ENCODE data around the gene CHMP2B.

The CHMP2B gene
- total RNA-seq: 57.2 to 58.9 reads per million in 2 donors

- DNase-seq: peak; percentile 88
Observed at GRCh38 chr3:87227104-87227834, at the start of gene CHMP2B. CHMP2B (plus strand) TSS chr3:87227309; CDS start chr3:87227523, 214 bp downstream.

GRCh38 chr3:87179642-87180041, 47.5 kb upstream of the CHMP2B start:
- no peak for DNase-seq

GRCh38 chr3:87181551-87181950, 45.6 kb upstream of the CHMP2B start:
- DNase-seq: no peak

GRCh38 chr3:87182023-87182422, 45.1 kb upstream of the CHMP2B start:
- no peak for DNase-seq

GRCh38 chr3:87186608-87187159, 40.4 kb upstream of the CHMP2B start:
- no peak for DNase-seq

- no peak for DNase-seq
Observed at GRCh38 chr3:87191175-87191574, 35.9 kb upstream of the CHMP2B start.

- DNase-seq: no peak
Observed at GRCh38 chr3:87191641-87192040, 35.5 kb upstream of the CHMP2B start.

- no peak for DNase-seq
Observed at GRCh38 chr3:87196879-87197278, 30.2 kb upstream of the CHMP2B start.

- DNase-seq: no peak
Observed at GRCh38 chr3:87197531-87197930, 29.6 kb upstream of the CHMP2B start.

- DNase-seq: no peak
Observed at GRCh38 chr3:87198774-87199173, 28.3 kb upstream of the CHMP2B start.

GRCh38 chr3:87199628-87200027, 27.5 kb upstream of the CHMP2B start:
- DNase-seq: no peak

GRCh38 chr3:87200060-87200647, 27.0 kb upstream of the CHMP2B start:
- no peak for DNase-seq

GRCh38 chr3:87201727-87202126, 25.4 kb upstream of the CHMP2B start:
- DNase-seq: no peak

GRCh38 chr3:87203809-87204208, 23.3 kb upstream of the CHMP2B start:
- no peak for DNase-seq

- no peak for DNase-seq
Observed at GRCh38 chr3:87206070-87206469, 21.0 kb upstream of the CHMP2B start.

GRCh38 chr3:87206635-87207034, 20.5 kb upstream of the CHMP2B start:
- no peak for DNase-seq

GRCh38 chr3:87207460-87207859, 19.6 kb upstream of the CHMP2B start:
- DNase-seq: no peak

GRCh38 chr3:87209111-87209510, 18.0 kb upstream of the CHMP2B start:
- DNase-seq: no peak

- DNase-seq: no peak
Observed at GRCh38 chr3:87218560-87218959, 8.5 kb upstream of the CHMP2B start.

- DNase-seq: no peak
Observed at GRCh38 chr3:87219611-87220010, 7.5 kb upstream of the CHMP2B start.

GRCh38 chr3:87225659-87226058, 1.4 kb upstream of the CHMP2B start:
- no peak for DNase-seq

GRCh38 chr3:87227835-87228144, 681 bp downstream of the CHMP2B start:
- DNase-seq: no peak

- no peak for DNase-seq
Observed at GRCh38 chr3:87228316-87228715, 1.2 kb downstream of the CHMP2B start.

GRCh38 chr3:87229113-87229512, 2.0 kb downstream of the CHMP2B start:
- DNase-seq: no peak

- no peak for DNase-seq
Observed at GRCh38 chr3:87233805-87234204, 6.7 kb downstream of the CHMP2B start.
